ENCODE results near the gene TP53BP2.

GRCh38 chr1:223829678-223830077, 16.1 kb downstream of the TP53BP2 start:
- TF ChIP-seq CTCF (IDR thresholded peaks at IDR 0.05 in 8 of 11, conservative IDR thresholded peaks at IDR 0.05 in 3 of 11) (no peak), POLR2AphosphoS5 (IDR thresholded peaks at IDR 0.05) (no peak)
